Stimulated activated CD4-positive, alpha-beta T cell treated with anti-CD3 and anti-CD28 coated beads, Interleukin-1b, Interleukin-23, amount 100 ng/mL, for 24 hours (primary cell): ENCODE measurements around the gene AFDN.
"Not testable (repeated sequence)": the region's sequence is repeated elsewhere in the genome, so short reads cannot be mapped to it uniquely, and the experiment has no call there.

Experiments used
- DNase-seq, 4 experiments: peaks; one replicate each; pipeline ENCODE4 v3.0.0-alpha.2; 2020; ENCODE audit warnings: low read depth in 4 of 4, low spot score in 1 of 4

The AFDN gene

GRCh38 chr6:167949121-167949684 lies 122.5 kb downstream of the AFDN start:
- no peak for DNase-seq

GRCh38 chr6:167951781-167952511 lies 125.2 kb downstream of the AFDN start:
- DNase-seq = no peak

GRCh38 chr6:167952512-167952859 lies 125.8 kb downstream of the AFDN start:
- DNase-seq = no peak

GRCh38 chr6:167953551-167953950 lies 126.8 kb downstream of the AFDN start:
- DNase-seq = no peak

- DNase-seq = no peak
These were observed 127.4 kb downstream of the AFDN start for GRCh38 chr6:167954151-167954550.

GRCh38 chr6:167956491-167956890 lies 129.8 kb downstream of the AFDN start:
- DNase-seq = no peak

- DNase-seq = no peak
These were observed 130.3 kb downstream of the AFDN start for GRCh38 chr6:167956983-167957492.

GRCh38 chr6:167957626-167958025 lies 130.9 kb downstream of the AFDN start:
- DNase-seq = no peak

- DNase-seq = no peak
These were observed 133.9 kb downstream of the AFDN start for GRCh38 chr6:167960579-167960978.

- no peak for DNase-seq
These were observed 136.0 kb downstream of the AFDN start for GRCh38 chr6:167962711-167963110.

GRCh38 chr6:167963589-167964057 lies 136.9 kb downstream of the AFDN start:
- no peak for DNase-seq

- no peak for DNase-seq
These were observed 139.2 kb downstream of the AFDN start for GRCh38 chr6:167965592-167966539.

GRCh38 chr6:167966540-167966905 lies 139.8 kb downstream of the AFDN start:
- DNase-seq = no peak

GRCh38 chr6:167968091-167968490 lies 141.4 kb downstream of the AFDN start:
- peak in 2 of 4 experiments; percentile 2 to 7 for DNase-seq

- no peak for DNase-seq
These were observed 143.5 kb downstream of the AFDN start for GRCh38 chr6:167970230-167970629.

- DNase-seq = no peak
These were observed 145.5 kb downstream of the AFDN start for GRCh38 chr6:167972193-167972592.

GRCh38 chr6:167973148-167973885 lies 146.6 kb downstream of the AFDN start:
- DNase-seq = no peak

GRCh38 chr6:167974640-167975344 lies 148.1 kb downstream of the AFDN start:
- DNase-seq = no peak

GRCh38 chr6:167975458-167975857 lies 148.7 kb downstream of the AFDN start:
- no peak for DNase-seq

- DNase-seq = not testable (repeated sequence)
These were observed 149.5 kb downstream of the AFDN start for GRCh38 chr6:167976116-167976657.
